Cardiac fibroblast (primary cell): Measurements from ENCODE around the gene LIF.

Source experiments
- DNase-seq, 2 donors: peaks; one replicate each; pipeline versions ENCODE4 v3.0.0 to v3.0.0-alpha.2; 2010; ENCODE audit warnings: low read depth in 2 of 2
- H3K4me3 ChIP-seq, 2 donors: replicated peaks in 1 of 2; 1 replicate in 1 of 2; 2 replicates in 1 of 2; pipeline ENCODE4 v1.5.1; 2011; ENCODE audit warnings: low read depth in 2 of 2, low read length in 2 of 2, mild to moderate bottlenecking in 2 of 2, moderate library complexity in 1 of 2
- CTCF ChIP-seq: IDR thresholded peaks from one replicate; pipeline ENCODE4 v1.5.1; 2011; ENCODE audit warnings: low read depth, mild to moderate bottlenecking, low read length, inconsistent platforms

The LIF gene

GRCh38 chr22:30284666-30285065 is 38.1 kb upstream of the LIF start:
- H3K4me3 ChIP-seq = no peak overlapping the region
- TF ChIP-seq CTCF = no peak
- DNase-seq = no peak

- no peak for TF ChIP-seq CTCF
- DNase-seq = no peak
- H3K4me3 ChIP-seq = no peak overlapping the region
These were observed 37.6 kb upstream of the LIF start for GRCh38 chr22:30284172-30284571.

GRCh38 chr22:30283342-30283741 is 36.8 kb upstream of the LIF start:
- DNase-seq = no peak
- TF ChIP-seq CTCF = no peak
- no peak overlapping the region for H3K4me3 ChIP-seq

- no peak for DNase-seq
- no peak overlapping the region for H3K4me3 ChIP-seq
- TF ChIP-seq CTCF = no peak
These were observed 36.1 kb upstream of the LIF start for GRCh38 chr22:30282616-30283046.

- DNase-seq = peak in 1 of 2 donors; percentile 56
- no peak overlapping the region for H3K4me3 ChIP-seq
- TF ChIP-seq CTCF = no peak
These were observed 33.9 kb upstream of the LIF start for GRCh38 chr22:30280505-30280904.

- no peak for DNase-seq
- H3K4me3 ChIP-seq = no peak overlapping the region
- no peak for TF ChIP-seq CTCF
These were observed 33.4 kb upstream of the LIF start for GRCh38 chr22:30279932-30280331.

GRCh38 chr22:30279046-30279788 is 32.7 kb upstream of the LIF start:
- peak in 1 of 2 donors; percentile 41 for DNase-seq
- no peak overlapping the region for H3K4me3 ChIP-seq
- no peak for TF ChIP-seq CTCF
